ENCODE results near the gene TMPRSS5. TPM values are rescaled to one million over a fixed set of nuclear protein-coding genes. Genes with fewer than 3 reads are reported as not detected.

Gene TMPRSS5
- total RNA-seq, 1 experiment from 2014 or later, result 0.71 TPM

DNA sequence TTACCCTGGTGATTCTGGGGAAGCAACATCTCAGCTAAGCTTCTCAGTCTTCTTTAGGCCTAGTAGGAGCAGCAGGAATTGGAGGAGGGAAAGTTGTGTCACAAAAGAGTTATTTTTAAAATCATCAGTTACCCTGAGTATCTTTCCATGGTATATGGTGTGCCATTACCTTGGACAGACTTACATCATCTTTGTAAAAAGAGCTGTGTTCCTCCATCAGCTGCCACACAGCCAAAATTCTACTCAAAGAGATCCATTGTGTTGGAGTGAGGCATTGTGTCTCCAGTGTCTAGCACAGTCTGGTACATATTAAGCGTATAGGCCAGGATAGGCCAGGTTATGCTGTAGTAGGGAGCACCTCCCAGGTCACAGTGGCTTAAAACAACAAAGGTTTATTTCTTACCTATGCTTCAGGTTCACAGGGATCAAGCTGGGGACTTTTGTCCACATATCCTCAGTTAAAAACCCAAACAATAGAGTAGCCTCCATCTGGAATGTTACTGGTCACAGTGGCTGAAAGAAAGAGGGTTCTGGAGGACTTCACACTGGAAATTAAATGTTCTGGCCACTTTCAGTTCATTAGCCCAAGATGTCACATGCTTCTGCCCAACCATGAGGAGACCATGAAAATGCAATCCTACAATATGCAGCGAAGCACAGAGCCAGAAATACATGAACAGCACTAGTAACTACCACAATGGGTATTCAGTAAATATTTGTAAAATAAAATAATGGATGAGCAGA, 9.9 kb upstream of the TMPRSS5 start:
- Histone ChIP-seq H2AFZ (ENCODE audit: low read depth, low read length, poor library complexity, severe bottlenecking) (no peak overlapping the region), H3K27ac (ENCODE audit: low read depth, low read length) (no peak overlapping the region), H3K4me1 (ENCODE audit: control insufficient read depth in 1 of 2, insufficient read depth in 2 of 2, low read length in 2 of 2) (no peaks in the 10 kb centered on the region), H3K9ac (ENCODE audit: low read length) (no peak overlapping the region), H3K9me3 (ENCODE audit: control insufficient read depth in 1 of 2, insufficient read depth in 1 of 2, low read depth in 1 of 2, low read length in 2 of 2) (no peaks in the 10 kb centered on the region), H3K4me2 (ENCODE audit: low read length) (no peak overlapping the region), H3K27me3 (ENCODE audit: insufficient read depth, low read length) (no peaks in the 10 kb centered on the region), H3K79me2 (ENCODE audit: insufficient read depth, low read length) (no peaks in the 10 kb centered on the region), H4K20me1 (ENCODE audit: insufficient read depth) (no peaks in the 10 kb centered on the region), H3K36me3 (ENCODE audit: control insufficient read depth in 1 of 2, insufficient read depth in 2 of 2, low read length in 2 of 2) (no peaks in the 10 kb centered on the region), H3K9me2 (ENCODE audit: insufficient read depth) (no peaks in the 10 kb centered on the region), H3K4me3 (replicated peaks in 1 of 2; ENCODE audit: low read depth in 1 of 2, low read length in 2 of 2) (no peak overlapping the region)
- no peak for DNase-seq (ENCODE audit: low read depth, low spot score)
- POLR2A ChIA-PET, result no interaction called here
- BruUV-seq (replicated peaks), result no TSS peak
- CTCF ChIA-PET, result no interaction called here
- TF ChIP-seq, protein P1, sequence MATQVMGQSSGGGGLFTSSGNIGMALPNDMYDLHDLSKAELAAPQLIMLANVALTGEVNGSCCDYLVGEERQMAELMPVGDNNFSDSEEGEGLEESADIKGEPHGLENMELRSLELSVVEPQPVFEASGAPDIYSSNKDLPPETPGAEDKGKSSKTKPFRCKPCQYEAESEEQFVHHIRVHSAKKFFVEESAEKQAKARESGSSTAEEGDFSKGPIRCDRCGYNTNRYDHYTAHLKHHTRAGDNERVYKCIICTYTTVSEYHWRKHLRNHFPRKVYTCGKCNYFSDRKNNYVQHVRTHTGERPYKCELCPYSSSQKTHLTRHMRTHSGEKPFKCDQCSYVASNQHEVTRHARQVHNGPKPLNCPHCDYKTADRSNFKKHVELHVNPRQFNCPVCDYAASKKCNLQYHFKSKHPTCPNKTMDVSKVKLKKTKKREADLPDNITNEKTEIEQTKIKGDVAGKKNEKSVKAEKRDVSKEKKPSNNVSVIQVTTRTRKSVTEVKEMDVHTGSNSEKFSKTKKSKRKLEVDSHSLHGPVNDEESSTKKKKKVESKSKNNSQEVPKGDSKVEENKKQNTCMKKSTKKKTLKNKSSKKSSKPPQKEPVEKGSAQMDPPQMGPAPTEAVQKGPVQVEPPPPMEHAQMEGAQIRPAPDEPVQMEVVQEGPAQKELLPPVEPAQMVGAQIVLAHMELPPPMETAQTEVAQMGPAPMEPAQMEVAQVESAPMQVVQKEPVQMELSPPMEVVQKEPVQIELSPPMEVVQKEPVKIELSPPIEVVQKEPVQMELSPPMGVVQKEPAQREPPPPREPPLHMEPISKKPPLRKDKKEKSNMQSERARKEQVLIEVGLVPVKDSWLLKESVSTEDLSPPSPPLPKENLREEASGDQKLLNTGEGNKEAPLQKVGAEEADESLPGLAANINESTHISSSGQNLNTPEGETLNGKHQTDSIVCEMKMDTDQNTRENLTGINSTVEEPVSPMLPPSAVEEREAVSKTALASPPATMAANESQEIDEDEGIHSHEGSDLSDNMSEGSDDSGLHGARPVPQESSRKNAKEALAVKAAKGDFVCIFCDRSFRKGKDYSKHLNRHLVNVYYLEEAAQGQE (IDR thresholded peaks at IDR 0.05; ENCODE audit: low read depth), result no peak
- no peak for TF ChIP-seq ZFX (IDR thresholded peaks at IDR 0.05)
- RAD21 ChIA-PET (ENCODE audit: low non-redundant PET in 1 of 2, low total read pairs in 2 of 2, uncharacterized antibody in 2 of 2, unreplicated experiment in 2 of 2), result no interaction called here
- intact Hi-C loops (cut with micrococcal nuclease), result no loop called here
- ATAC-seq, result no peak

DNA sequence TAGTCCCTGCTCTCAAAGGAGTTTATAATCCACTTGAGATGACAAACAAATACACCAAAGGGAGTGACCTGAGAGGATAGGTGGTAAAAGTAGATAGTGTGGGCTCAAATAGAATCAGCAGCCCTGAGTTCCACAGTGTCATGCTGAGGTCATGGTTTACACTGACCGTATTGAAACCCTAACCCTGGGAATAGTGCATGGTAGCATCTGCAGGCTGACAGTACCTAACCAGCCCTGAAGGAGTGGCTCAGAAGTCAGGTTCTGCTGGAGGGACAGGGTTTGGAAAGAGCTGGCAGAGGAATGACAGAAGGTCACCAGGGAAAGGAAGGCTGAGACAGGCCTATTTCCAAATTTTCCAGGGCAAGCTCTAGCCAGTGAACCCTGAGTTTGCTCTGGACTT, 9.2 kb upstream of the TMPRSS5 start:
- no TSS peak for BruUV-seq (replicated peaks)
- ChIA-PET CTCF (no interaction called here), POLR2A (no interaction called here)

More for the DNA sequence above, 9.2 kb upstream of the TMPRSS5 start:
- Histone ChIP-seq H3K4me1 (ENCODE audit: control insufficient read depth in 1 of 2, insufficient read depth in 2 of 2, low read length in 2 of 2) (no peaks in the 10 kb centered on the region), H4K20me1 (ENCODE audit: insufficient read depth) (no peaks in the 10 kb centered on the region), H3K9me3 (ENCODE audit: control insufficient read depth in 1 of 2, insufficient read depth in 1 of 2, low read depth in 1 of 2, low read length in 2 of 2) (no peaks in the 10 kb centered on the region), H2AFZ (ENCODE audit: low read depth, low read length, poor library complexity, severe bottlenecking) (no peak overlapping the region), H3K4me2 (ENCODE audit: low read length) (no peak overlapping the region), H3K27ac (ENCODE audit: low read depth, low read length) (no peak overlapping the region), H3K27me3 (ENCODE audit: insufficient read depth, low read length) (no peaks in the 10 kb centered on the region), H3K79me2 (ENCODE audit: insufficient read depth, low read length) (no peaks in the 10 kb centered on the region), H3K9me2 (ENCODE audit: insufficient read depth) (no peaks in the 10 kb centered on the region), H3K4me3 (replicated peaks in 1 of 2; ENCODE audit: low read depth in 1 of 2, low read length in 2 of 2) (no peak overlapping the region), H3K9ac (ENCODE audit: low read length) (no peak overlapping the region), H3K36me3 (ENCODE audit: control insufficient read depth in 1 of 2, insufficient read depth in 2 of 2, low read length in 2 of 2) (no peaks in the 10 kb centered on the region)
- RAD21 ChIA-PET (ENCODE audit: low non-redundant PET in 1 of 2, low total read pairs in 2 of 2, uncharacterized antibody in 2 of 2, unreplicated experiment in 2 of 2), result no interaction called here
- intact Hi-C loops (cut with micrococcal nuclease), result no loop called here
- no peak for DNase-seq (ENCODE audit: low read depth, low spot score)
- no peak for TF ChIP-seq TCF7L2 (IDR thresholded peaks at IDR 0.05; ENCODE audit: borderline replicate concordance, extremely low read depth, insufficient read depth, insufficient read length)
- TF ChIP-seq SRF (IDR thresholded peaks at IDR 0.05; ENCODE audit: low read depth), result no peak
- TF ChIP-seq POLR2A (IDR thresholded peaks at IDR 0.05; ENCODE audit: borderline replicate concordance, extremely low read depth, insufficient read depth, insufficient read length), result no peak
- TF ChIP-seq, protein P2, sequence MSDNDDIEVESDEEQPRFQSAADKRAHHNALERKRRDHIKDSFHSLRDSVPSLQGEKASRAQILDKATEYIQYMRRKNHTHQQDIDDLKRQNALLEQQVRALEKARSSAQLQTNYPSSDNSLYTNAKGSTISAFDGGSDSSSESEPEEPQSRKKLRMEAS (IDR thresholded peaks at IDR 0.05), result no peak
- no peak for TF ChIP-seq FOSL1 (IDR thresholded peaks at IDR 0.05; ENCODE audit: low read depth)
- no peak for TF ChIP-seq POLR2AphosphoS5 (IDR thresholded peaks at IDR 0.05; ENCODE audit: low read depth, low read length)
- TF ChIP-seq, protein P3, sequence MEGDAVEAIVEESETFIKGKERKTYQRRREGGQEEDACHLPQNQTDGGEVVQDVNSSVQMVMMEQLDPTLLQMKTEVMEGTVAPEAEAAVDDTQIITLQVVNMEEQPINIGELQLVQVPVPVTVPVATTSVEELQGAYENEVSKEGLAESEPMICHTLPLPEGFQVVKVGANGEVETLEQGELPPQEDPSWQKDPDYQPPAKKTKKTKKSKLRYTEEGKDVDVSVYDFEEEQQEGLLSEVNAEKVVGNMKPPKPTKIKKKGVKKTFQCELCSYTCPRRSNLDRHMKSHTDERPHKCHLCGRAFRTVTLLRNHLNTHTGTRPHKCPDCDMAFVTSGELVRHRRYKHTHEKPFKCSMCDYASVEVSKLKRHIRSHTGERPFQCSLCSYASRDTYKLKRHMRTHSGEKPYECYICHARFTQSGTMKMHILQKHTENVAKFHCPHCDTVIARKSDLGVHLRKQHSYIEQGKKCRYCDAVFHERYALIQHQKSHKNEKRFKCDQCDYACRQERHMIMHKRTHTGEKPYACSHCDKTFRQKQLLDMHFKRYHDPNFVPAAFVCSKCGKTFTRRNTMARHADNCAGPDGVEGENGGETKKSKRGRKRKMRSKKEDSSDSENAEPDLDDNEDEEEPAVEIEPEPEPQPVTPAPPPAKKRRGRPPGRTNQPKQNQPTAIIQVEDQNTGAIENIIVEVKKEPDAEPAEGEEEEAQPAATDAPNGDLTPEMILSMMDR (IDR thresholded peaks at IDR 0.05 in 2 of 3, conservative IDR thresholded peaks at IDR 0.05 in 1 of 3; ENCODE audit: borderline replicate concordance in 1 of 3, insufficient read depth in 1 of 3, low read depth in 2 of 3, low read length in 2 of 3), result no peak
- ATAC-seq, result no peak
